ENCODE results near the gene SPATA18.
"Not testable (repeated sequence)": the region's sequence is repeated elsewhere in the genome, so short reads cannot be mapped to it uniquely, and the experiment has no call there.

SPATA18 gene

DNA sequence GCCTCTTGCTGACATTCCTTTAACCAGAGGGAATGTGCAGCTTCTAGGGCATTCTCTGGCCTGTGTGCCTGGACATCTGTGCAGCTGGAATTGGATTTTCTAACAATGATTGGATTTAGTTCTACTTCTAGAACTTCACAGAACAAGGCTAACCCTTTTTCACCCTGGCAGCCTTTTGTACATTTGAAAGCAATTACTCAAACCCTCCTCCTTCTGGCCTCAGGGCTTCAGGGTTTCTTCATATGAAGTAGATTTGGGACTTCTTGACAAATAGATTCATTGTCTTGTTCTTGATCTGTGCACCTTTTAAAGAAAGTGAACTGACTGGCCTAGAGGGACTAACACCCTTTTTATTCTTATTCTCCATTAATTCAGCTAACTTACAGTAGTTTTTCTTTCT lies 30.1 kb downstream of the SPATA18 start:
- Histone ChIP-seq H3K4me1 (ENCODE audit: control insufficient read depth, insufficient read depth, low read length, poor library complexity, severe bottlenecking) (no peaks in the 10 kb centered on the region), H3K4me3 (ENCODE audit: insufficient read depth, low read depth, low read length, poor library complexity, severe bottlenecking) (no peak overlapping the region), H3K36me3 (ENCODE audit: control insufficient read depth, insufficient read depth, low read length) (no peaks in the 10 kb centered on the region), H3K27ac (ENCODE audit: insufficient read depth, low read length, poor library complexity, severe bottlenecking) (no peak overlapping the region), H3K27me3 (replicated peaks; ENCODE audit: control insufficient read depth, insufficient read depth, low read length, poor library complexity, severe bottlenecking) (no peaks in the 10 kb centered on the region), H3K9me3 (ENCODE audit: control insufficient read depth, low read length) (no peaks in the 10 kb centered on the region)
- DNase-seq: no peak

- DNase-seq; H3K27ac ChIP-seq (ENCODE audit: insufficient read depth, low read length, poor library complexity, severe bottlenecking); H3K9me3 ChIP-seq (ENCODE audit: control insufficient read depth, low read length); H3K4me3 ChIP-seq (ENCODE audit: insufficient read depth, low read depth, low read length, poor library complexity, severe bottlenecking); H3K36me3 ChIP-seq (ENCODE audit: control insufficient read depth, insufficient read depth, low read length); H3K27me3 ChIP-seq (replicated peaks; ENCODE audit: control insufficient read depth, insufficient read depth, low read length, poor library complexity, severe bottlenecking); H3K4me1 ChIP-seq (ENCODE audit: control insufficient read depth, insufficient read depth, low read length, poor library complexity, severe bottlenecking): not testable (repeated sequence)
These were observed 35.3 kb downstream of the SPATA18 start for GRCh38 chr4:52086425-52086824.

DNA sequence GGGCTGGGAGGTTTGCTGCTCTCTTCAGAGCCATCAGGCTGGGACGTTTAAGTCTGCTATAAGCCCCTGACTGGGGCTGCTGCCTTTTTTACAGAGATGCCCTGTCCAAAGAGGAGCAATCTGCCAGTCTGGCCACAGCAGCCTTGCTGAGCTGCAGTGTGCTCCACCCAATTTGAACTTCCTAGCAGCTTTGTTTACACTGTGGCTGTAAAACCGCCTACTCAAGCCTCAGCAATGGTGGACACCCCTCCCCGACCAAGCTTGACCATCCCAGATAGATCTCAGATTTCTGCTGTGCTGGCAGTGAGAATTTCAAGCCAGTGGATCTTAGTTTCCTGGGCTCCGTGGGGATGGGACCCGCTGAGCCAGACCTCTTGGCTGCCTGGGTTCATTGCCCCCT lies 40.7 kb downstream of the SPATA18 start:
- H3K4me3 ChIP-seq (ENCODE audit: insufficient read depth, low read depth, low read length, poor library complexity, severe bottlenecking): no peak overlapping the region
- DNase-seq: no peak
- H3K36me3 ChIP-seq (ENCODE audit: control insufficient read depth, insufficient read depth, low read length): no peaks in the 10 kb centered on the region
- H3K4me1 ChIP-seq (ENCODE audit: control insufficient read depth, insufficient read depth, low read length, poor library complexity, severe bottlenecking): no peaks in the 10 kb centered on the region
- H3K27me3 ChIP-seq (replicated peaks; ENCODE audit: control insufficient read depth, insufficient read depth, low read length, poor library complexity, severe bottlenecking): no peaks in the 10 kb centered on the region
- no peak overlapping the region for H3K27ac ChIP-seq (ENCODE audit: insufficient read depth, low read length, poor library complexity, severe bottlenecking)
- H3K9me3 ChIP-seq (ENCODE audit: control insufficient read depth, low read length): no peaks in the 10 kb centered on the region

- H3K36me3 ChIP-seq (ENCODE audit: control insufficient read depth, insufficient read depth, low read length): no peaks in the 10 kb centered on the region
- no peaks in the 10 kb centered on the region for H3K9me3 ChIP-seq (ENCODE audit: control insufficient read depth, low read length)
- H3K4me1 ChIP-seq (ENCODE audit: control insufficient read depth, insufficient read depth, low read length, poor library complexity, severe bottlenecking): no peaks in the 10 kb centered on the region
- H3K27me3 ChIP-seq (replicated peaks; ENCODE audit: control insufficient read depth, insufficient read depth, low read length, poor library complexity, severe bottlenecking): no peaks in the 10 kb centered on the region
- no peak for DNase-seq
- no peak overlapping the region for H3K27ac ChIP-seq (ENCODE audit: insufficient read depth, low read length, poor library complexity, severe bottlenecking)
- H3K4me3 ChIP-seq (ENCODE audit: insufficient read depth, low read depth, low read length, poor library complexity, severe bottlenecking): no peak overlapping the region
These were observed 42.4 kb downstream of the SPATA18 start for GRCh38 chr4:52093466-52093865.

- no peak for DNase-seq
- Histone ChIP-seq H3K27me3 (replicated peaks; ENCODE audit: control insufficient read depth, insufficient read depth, low read length, poor library complexity, severe bottlenecking) (no peaks in the 10 kb centered on the region), H3K27ac (ENCODE audit: insufficient read depth, low read length, poor library complexity, severe bottlenecking) (no peak overlapping the region), H3K9me3 (ENCODE audit: control insufficient read depth, low read length) (no peaks in the 10 kb centered on the region), H3K4me1 (ENCODE audit: control insufficient read depth, insufficient read depth, low read length, poor library complexity, severe bottlenecking) (no peaks in the 10 kb centered on the region), H3K36me3 (ENCODE audit: control insufficient read depth, insufficient read depth, low read length) (no peaks in the 10 kb centered on the region), H3K4me3 (ENCODE audit: insufficient read depth, low read depth, low read length, poor library complexity, severe bottlenecking) (no peak overlapping the region)
These were observed 43.5 kb downstream of the SPATA18 start for GRCh38 chr4:52094376-52095145.

DNA sequence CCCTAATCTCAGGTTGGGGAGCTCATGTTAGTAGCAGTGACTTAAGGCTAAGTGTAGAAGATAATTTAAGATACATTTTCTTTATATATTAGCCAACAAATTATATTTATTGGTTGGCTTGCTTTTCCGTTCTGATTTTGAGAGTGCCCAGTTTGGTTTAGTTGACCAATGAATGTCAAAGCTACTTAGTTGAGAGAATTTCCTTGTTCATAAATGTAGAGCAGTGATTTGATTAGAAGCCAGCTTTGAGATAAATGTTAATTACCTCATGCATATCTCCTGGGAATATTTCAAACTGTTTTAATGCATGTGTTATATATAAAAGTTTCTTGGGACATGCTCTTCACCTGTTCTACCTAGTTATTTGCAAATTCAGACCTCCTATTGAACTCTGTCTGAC lies 44.3 kb downstream of the SPATA18 start:
- no peak for DNase-seq
- Histone ChIP-seq H3K27me3 (replicated peaks; ENCODE audit: control insufficient read depth, insufficient read depth, low read length, poor library complexity, severe bottlenecking) (no peaks in the 10 kb centered on the region), H3K36me3 (ENCODE audit: control insufficient read depth, insufficient read depth, low read length) (no peaks in the 10 kb centered on the region), H3K27ac (ENCODE audit: insufficient read depth, low read length, poor library complexity, severe bottlenecking) (no peak overlapping the region), H3K9me3 (ENCODE audit: control insufficient read depth, low read length) (no peaks in the 10 kb centered on the region), H3K4me1 (ENCODE audit: control insufficient read depth, insufficient read depth, low read length, poor library complexity, severe bottlenecking) (no peaks in the 10 kb centered on the region), H3K4me3 (ENCODE audit: insufficient read depth, low read depth, low read length, poor library complexity, severe bottlenecking) (no peak overlapping the region)

DNA sequence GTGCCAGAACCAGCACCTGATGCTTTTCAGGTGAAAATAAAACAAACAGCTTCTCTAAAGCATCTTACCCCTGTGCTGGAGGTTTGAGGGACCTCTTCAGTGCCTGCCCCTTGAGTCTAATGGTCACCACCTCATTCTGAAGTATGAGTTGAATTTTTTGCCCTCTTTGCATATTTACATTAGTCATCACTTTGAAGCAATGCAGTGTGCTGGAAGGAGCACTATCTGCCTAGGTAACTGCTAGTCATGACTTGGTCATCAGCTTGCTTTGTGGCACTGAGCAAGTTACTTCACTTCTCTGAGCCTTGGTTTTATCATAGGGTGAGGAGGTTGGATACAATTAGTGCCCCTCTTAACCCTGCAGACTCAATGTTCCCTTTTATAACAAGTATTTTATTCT lies 44.9 kb downstream of the SPATA18 start:
- Histone ChIP-seq H3K4me1 (ENCODE audit: control insufficient read depth, insufficient read depth, low read length, poor library complexity, severe bottlenecking) (no peaks in the 10 kb centered on the region), H3K27ac (ENCODE audit: insufficient read depth, low read length, poor library complexity, severe bottlenecking) (no peak overlapping the region), H3K4me3 (ENCODE audit: insufficient read depth, low read depth, low read length, poor library complexity, severe bottlenecking) (no peak overlapping the region), H3K36me3 (ENCODE audit: control insufficient read depth, insufficient read depth, low read length) (no peaks in the 10 kb centered on the region), H3K9me3 (ENCODE audit: control insufficient read depth, low read length) (no peaks in the 10 kb centered on the region), H3K27me3 (replicated peaks; ENCODE audit: control insufficient read depth, insufficient read depth, low read length, poor library complexity, severe bottlenecking) (no peaks in the 10 kb centered on the region)
- DNase-seq: no peak

GRCh38 chr4:52098618-52099017 lies 47.5 kb downstream of the SPATA18 start:
- Histone ChIP-seq H3K36me3 (ENCODE audit: control insufficient read depth, insufficient read depth, low read length) (no peaks in the 10 kb centered on the region), H3K4me1 (ENCODE audit: control insufficient read depth, insufficient read depth, low read length, poor library complexity, severe bottlenecking) (no peaks in the 10 kb centered on the region), H3K27me3 (replicated peaks; ENCODE audit: control insufficient read depth, insufficient read depth, low read length, poor library complexity, severe bottlenecking) (no peaks in the 10 kb centered on the region), H3K9me3 (ENCODE audit: control insufficient read depth, low read length) (no peaks in the 10 kb centered on the region), H3K27ac (ENCODE audit: insufficient read depth, low read length, poor library complexity, severe bottlenecking) (no peak overlapping the region), H3K4me3 (ENCODE audit: insufficient read depth, low read depth, low read length, poor library complexity, severe bottlenecking) (no peak overlapping the region)
- no peak for DNase-seq

DNA sequence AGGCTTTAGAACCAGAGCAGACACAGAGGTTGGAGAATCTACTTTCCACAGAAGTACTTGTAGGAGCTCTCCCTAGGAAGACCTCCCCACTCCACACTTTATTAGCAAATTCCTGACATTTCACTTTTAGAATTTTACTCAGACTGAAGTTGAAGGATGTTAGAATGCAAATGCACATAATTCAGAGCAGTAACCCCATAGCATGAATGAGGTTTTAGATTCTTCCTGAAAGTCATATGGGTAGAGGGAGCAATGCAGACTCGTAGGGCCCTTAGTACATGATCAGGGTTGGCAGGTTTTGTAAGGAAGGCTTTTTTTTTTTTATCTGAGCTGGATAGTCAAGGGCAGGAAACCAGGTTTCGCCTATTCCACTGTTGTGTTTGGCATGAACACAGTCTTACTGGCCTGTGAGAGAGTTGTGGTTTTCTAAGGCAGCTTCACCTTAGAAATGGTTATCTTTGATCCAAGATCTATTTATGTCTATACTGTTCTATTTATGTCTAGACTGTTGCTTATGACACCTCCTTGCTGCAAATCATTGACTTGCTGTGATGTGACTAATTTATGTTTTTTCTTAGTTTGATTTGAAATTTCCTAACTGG lies 48.9 kb downstream of the SPATA18 start:
- Histone ChIP-seq H3K4me1 (ENCODE audit: control insufficient read depth, insufficient read depth, low read length, poor library complexity, severe bottlenecking) (no peaks in the 10 kb centered on the region), H3K9me3 (ENCODE audit: control insufficient read depth, low read length) (no peaks in the 10 kb centered on the region), H3K4me3 (ENCODE audit: insufficient read depth, low read depth, low read length, poor library complexity, severe bottlenecking) (no peak overlapping the region), H3K36me3 (ENCODE audit: control insufficient read depth, insufficient read depth, low read length) (no peaks in the 10 kb centered on the region), H3K27me3 (replicated peaks; ENCODE audit: control insufficient read depth, insufficient read depth, low read length, poor library complexity, severe bottlenecking) (no peaks in the 10 kb centered on the region), H3K27ac (ENCODE audit: insufficient read depth, low read length, poor library complexity, severe bottlenecking) (no peak overlapping the region)
- DNase-seq: no peak

- no peaks in the 10 kb centered on the region for H3K4me1 ChIP-seq (ENCODE audit: control insufficient read depth, insufficient read depth, low read length, poor library complexity, severe bottlenecking)
- H3K36me3 ChIP-seq (ENCODE audit: control insufficient read depth, insufficient read depth, low read length): no peaks in the 10 kb centered on the region
- no peaks in the 10 kb centered on the region for H3K9me3 ChIP-seq (ENCODE audit: control insufficient read depth, low read length)
- H3K27me3 ChIP-seq (replicated peaks; ENCODE audit: control insufficient read depth, insufficient read depth, low read length, poor library complexity, severe bottlenecking): no peaks in the 10 kb centered on the region
- no peak overlapping the region for H3K27ac ChIP-seq (ENCODE audit: insufficient read depth, low read length, poor library complexity, severe bottlenecking)
- no peak for DNase-seq
- H3K4me3 ChIP-seq (ENCODE audit: insufficient read depth, low read depth, low read length, poor library complexity, severe bottlenecking): no peak overlapping the region
These were observed 51.5 kb downstream of the SPATA18 start for GRCh38 chr4:52102587-52102986.

Data from effector memory CD4-positive, alpha-beta T cell (primary cell).